ENCODE measurements around the gene SLC22A16. TPM values are rescaled to one million over a fixed set of nuclear protein-coding genes. Genes with fewer than 3 reads are reported as not detected.
"Not testable (repeated sequence)": the region's sequence is repeated elsewhere in the genome, so short reads cannot be mapped to it uniquely, and the experiment has no call there.

The SLC22A16 gene
- total RNA-seq, 4 donors from 2014 or later: not detected

GRCh38 chr6:110517034-110517433 lies 40.6 kb upstream of the SLC22A16 start:
- TF ChIP-seq CTCF (IDR thresholded peaks at IDR 0.05 in 4 of 5, conservative IDR thresholded peaks at IDR 0.05 in 1 of 5): no peak
- no peak for TF ChIP-seq POLR2A (IDR thresholded peaks at IDR 0.05)
- Histone ChIP-seq H3K4me1 (no peaks in the 10 kb centered on the region), H3K27me3 (no peaks in the 10 kb centered on the region), H3K36me3 (no peaks in the 10 kb centered on the region), H3K27ac (no peak overlapping the region), H3K9me3 (no peaks in the 10 kb centered on the region), H3K4me3 (no peak overlapping the region)
- intact Hi-C loops (cut with DNase I; ENCODE audit: low total_unique reads) (no loop called here), in situ Hi-C loops (cut with MboI; ENCODE audit: low sequenced_read_pairs in 4 of 4) (no loop called here)
- DNase-seq: no peak
- ATAC-seq: no peak

GRCh38 chr6:110514818-110515217 lies 38.4 kb upstream of the SLC22A16 start:
- no peaks in the 10 kb centered on the region for H3K36me3 ChIP-seq
- in situ Hi-C loops (cut with MboI; ENCODE audit: low sequenced_read_pairs in 4 of 4) (no loop called here), intact Hi-C loops (cut with DNase I; ENCODE audit: low total_unique reads) (no loop called here)
- H3K27ac ChIP-seq: no peak overlapping the region
- no peak for TF ChIP-seq POLR2A (IDR thresholded peaks at IDR 0.05)
- no peak for TF ChIP-seq CTCF (IDR thresholded peaks at IDR 0.05 in 4 of 5, conservative IDR thresholded peaks at IDR 0.05 in 1 of 5)
- ATAC-seq (no peak), DNase-seq (no peak)
- no peak overlapping the region for H3K4me3 ChIP-seq
- H3K9me3 ChIP-seq: no peaks in the 10 kb centered on the region
- no peaks in the 10 kb centered on the region for H3K4me1 ChIP-seq
- no peaks in the 10 kb centered on the region for H3K27me3 ChIP-seq

GRCh38 chr6:110512991-110513390 lies 36.6 kb upstream of the SLC22A16 start:
- Histone ChIP-seq H3K9me3 (no peaks in the 10 kb centered on the region), H3K36me3 (no peaks in the 10 kb centered on the region), H3K27ac (no peak overlapping the region), H3K4me3 (no peak overlapping the region), H3K4me1 (no peaks in the 10 kb centered on the region), H3K27me3 (no peaks in the 10 kb centered on the region)
- no peak for TF ChIP-seq CTCF (IDR thresholded peaks at IDR 0.05 in 4 of 5, conservative IDR thresholded peaks at IDR 0.05 in 1 of 5)
- TF ChIP-seq POLR2A (IDR thresholded peaks at IDR 0.05): no peak
- intact Hi-C loops (cut with DNase I; ENCODE audit: low total_unique reads) (no loop called here), in situ Hi-C loops (cut with MboI; ENCODE audit: low sequenced_read_pairs in 4 of 4) (no loop called here)
- no peak for DNase-seq
- no peak for ATAC-seq

GRCh38 chr6:110512549-110512948 lies 36.1 kb upstream of the SLC22A16 start:
- H3K27ac ChIP-seq; H3K36me3 ChIP-seq; H3K4me1 ChIP-seq; intact Hi-C loops (cut with DNase I; ENCODE audit: low total_unique reads); H3K27me3 ChIP-seq; ATAC-seq; in situ Hi-C loops (cut with MboI; ENCODE audit: low sequenced_read_pairs in 4 of 4); DNase-seq; H3K4me3 ChIP-seq; H3K9me3 ChIP-seq: not testable (repeated sequence)

GRCh38 chr6:110511401-110511800 lies 35.0 kb upstream of the SLC22A16 start:
- intact Hi-C loops (cut with DNase I; ENCODE audit: low total_unique reads) (no loop called here), in situ Hi-C loops (cut with MboI; ENCODE audit: low sequenced_read_pairs in 4 of 4) (no loop called here)
- no peaks in the 10 kb centered on the region for H3K4me1 ChIP-seq

More at GRCh38 chr6:110511401-110511800, 35.0 kb upstream of the SLC22A16 start:
- no peak for ATAC-seq
- DNase-seq: no peak
- Histone ChIP-seq H3K27ac (no peak overlapping the region), H3K4me3 (no peak overlapping the region), H3K9me3 (no peaks in the 10 kb centered on the region), H3K36me3 (no peaks in the 10 kb centered on the region), H3K27me3 (no peaks in the 10 kb centered on the region)
- no peak for TF ChIP-seq POLR2A (IDR thresholded peaks at IDR 0.05)
- TF ChIP-seq CTCF (IDR thresholded peaks at IDR 0.05 in 4 of 5, conservative IDR thresholded peaks at IDR 0.05 in 1 of 5): no peak

Data from gastrocnemius medialis (tissue), 4 donors.